ENCODE data around the gene CITED4.

Gene CITED4

DNA sequence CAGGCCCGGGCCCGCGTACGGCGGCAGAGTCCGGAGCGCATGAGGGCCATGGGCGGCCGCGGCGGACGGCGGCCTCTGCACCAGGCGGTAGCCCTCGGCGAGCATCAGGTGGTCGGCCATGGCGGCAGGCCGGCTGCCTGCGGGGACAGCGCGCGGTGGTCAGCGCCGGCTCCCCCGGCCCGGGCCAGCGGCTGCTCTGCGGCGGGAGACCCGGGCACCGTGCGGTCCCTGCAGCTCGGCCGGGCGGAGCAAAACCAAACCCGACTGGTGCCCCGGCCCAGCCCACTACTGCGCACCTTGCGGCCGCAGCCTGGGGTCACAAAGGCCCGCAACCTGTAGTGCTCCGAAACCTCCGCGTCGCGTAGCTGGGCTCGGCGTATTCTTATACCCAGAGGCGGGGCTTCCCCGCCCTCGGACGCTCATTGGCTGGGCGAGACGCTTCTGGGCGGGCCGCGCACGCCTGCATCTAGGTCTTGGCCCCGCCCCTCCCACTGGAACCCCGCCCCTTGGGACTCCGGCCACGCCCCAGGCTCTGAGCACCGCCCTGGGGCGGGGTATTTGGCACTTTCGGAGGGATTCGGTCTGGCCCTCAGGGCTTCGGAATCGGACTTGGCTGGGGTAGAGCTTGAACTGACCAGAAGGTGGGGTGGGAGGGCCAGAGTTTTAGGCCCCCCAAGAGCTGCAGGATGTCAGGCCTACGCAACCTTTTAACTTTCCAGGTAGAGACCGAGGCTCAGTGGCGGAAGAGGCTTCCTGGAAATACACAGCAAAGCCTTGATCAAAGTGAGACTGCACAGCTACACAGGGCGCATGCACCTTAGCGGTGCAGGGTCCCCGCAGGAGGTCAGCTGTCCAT lies at the start of gene CITED4:
TSS of gene CITED4 (minus strand) at position 356 of the 856 bp plus-strand sequence. CDS start at position 120, 236 bp downstream.
- DNase-seq (ENCODE audit: low read depth): peak; percentile 98
- no peaks in the 10 kb centered on the region for H3K27me3 ChIP-seq (replicated peaks; ENCODE audit: control insufficient read depth, insufficient read depth, low read length)
- no peaks in the 10 kb centered on the region for H3K36me3 ChIP-seq (ENCODE audit: control insufficient read depth, insufficient read depth, low read length, severe bottlenecking)
- no peaks in the 10 kb centered on the region for H3K9me3 ChIP-seq (ENCODE audit: control insufficient read depth, low read length)
- peak within 1 kb of the TSS; percentile 79 for H3K4me3 ChIP-seq (ENCODE audit: low read length)
- H3K4me1 ChIP-seq (ENCODE audit: control insufficient read depth, insufficient read depth, low read length): peaks cover 9% of the 10 kb centered on the region
- H3K9ac ChIP-seq (ENCODE audit: low read length): peak within 1 kb of the TSS; percentile 76

- no peaks in the 10 kb centered on the region for H3K9me3 ChIP-seq (ENCODE audit: control insufficient read depth, low read length)
- H3K9ac ChIP-seq (ENCODE audit: low read length): no peak overlapping the region
- no peaks in the 10 kb centered on the region for H3K36me3 ChIP-seq (ENCODE audit: control insufficient read depth, insufficient read depth, low read length, severe bottlenecking)
- no peaks in the 10 kb centered on the region for H3K4me1 ChIP-seq (ENCODE audit: control insufficient read depth, insufficient read depth, low read length)
- no peaks in the 10 kb centered on the region for H3K27me3 ChIP-seq (replicated peaks; ENCODE audit: control insufficient read depth, insufficient read depth, low read length)
- DNase-seq (ENCODE audit: low read depth): no peak
- H3K4me3 ChIP-seq (ENCODE audit: low read length): no peak overlapping the region
Measured at GRCh38 chr1:40911105-40911504, 48.9 kb upstream of the CITED4 start.

GRCh38 chr1:40909281-40909680 lies 47.1 kb upstream of the CITED4 start:
- H3K9ac ChIP-seq (ENCODE audit: low read length): no peak overlapping the region
- no peak for DNase-seq (ENCODE audit: low read depth)
- H3K4me3 ChIP-seq (ENCODE audit: low read length): no peak overlapping the region
- H3K9me3 ChIP-seq (ENCODE audit: control insufficient read depth, low read length): no peaks in the 10 kb centered on the region
- no peaks in the 10 kb centered on the region for H3K27me3 ChIP-seq (replicated peaks; ENCODE audit: control insufficient read depth, insufficient read depth, low read length)
- H3K36me3 ChIP-seq (ENCODE audit: control insufficient read depth, insufficient read depth, low read length, severe bottlenecking): no peaks in the 10 kb centered on the region
- no peaks in the 10 kb centered on the region for H3K4me1 ChIP-seq (ENCODE audit: control insufficient read depth, insufficient read depth, low read length)

- Histone ChIP-seq H3K36me3 (ENCODE audit: control insufficient read depth, insufficient read depth, low read length, severe bottlenecking) (no peaks in the 10 kb centered on the region), H3K9ac (ENCODE audit: low read length) (no peak overlapping the region), H3K9me3 (ENCODE audit: control insufficient read depth, low read length) (no peaks in the 10 kb centered on the region), H3K4me3 (ENCODE audit: low read length) (no peak overlapping the region), H3K4me1 (ENCODE audit: control insufficient read depth, insufficient read depth, low read length) (no peaks in the 10 kb centered on the region), H3K27me3 (replicated peaks; ENCODE audit: control insufficient read depth, insufficient read depth, low read length) (no peaks in the 10 kb centered on the region)
- DNase-seq (ENCODE audit: low read depth): no peak
Measured at GRCh38 chr1:40908350-40908749, 46.2 kb upstream of the CITED4 start.

- DNase-seq (ENCODE audit: low read depth): no peak
- no peaks in the 10 kb centered on the region for H3K9me3 ChIP-seq (ENCODE audit: control insufficient read depth, low read length)
- H3K4me3 ChIP-seq (ENCODE audit: low read length): no peak overlapping the region
- no peak overlapping the region for H3K9ac ChIP-seq (ENCODE audit: low read length)
- no peaks in the 10 kb centered on the region for H3K36me3 ChIP-seq (ENCODE audit: control insufficient read depth, insufficient read depth, low read length, severe bottlenecking)
- H3K4me1 ChIP-seq (ENCODE audit: control insufficient read depth, insufficient read depth, low read length): peaks cover 2% of the 10 kb centered on the region
- H3K27me3 ChIP-seq (replicated peaks; ENCODE audit: control insufficient read depth, insufficient read depth, low read length): no peaks in the 10 kb centered on the region
Measured at GRCh38 chr1:40907899-40908298, 45.7 kb upstream of the CITED4 start.

GRCh38 chr1:40906781-40907400 lies 44.7 kb upstream of the CITED4 start:
- no peak for DNase-seq (ENCODE audit: low read depth)
- Histone ChIP-seq H3K36me3 (ENCODE audit: control insufficient read depth, insufficient read depth, low read length, severe bottlenecking) (no peaks in the 10 kb centered on the region), H3K27me3 (replicated peaks; ENCODE audit: control insufficient read depth, insufficient read depth, low read length) (no peaks in the 10 kb centered on the region), H3K9ac (ENCODE audit: low read length) (no peak overlapping the region), H3K4me3 (ENCODE audit: low read length) (no peak overlapping the region), H3K9me3 (ENCODE audit: control insufficient read depth, low read length) (no peaks in the 10 kb centered on the region), H3K4me1 (ENCODE audit: control insufficient read depth, insufficient read depth, low read length) (peaks cover 12% of the 10 kb centered on the region)

DNA sequence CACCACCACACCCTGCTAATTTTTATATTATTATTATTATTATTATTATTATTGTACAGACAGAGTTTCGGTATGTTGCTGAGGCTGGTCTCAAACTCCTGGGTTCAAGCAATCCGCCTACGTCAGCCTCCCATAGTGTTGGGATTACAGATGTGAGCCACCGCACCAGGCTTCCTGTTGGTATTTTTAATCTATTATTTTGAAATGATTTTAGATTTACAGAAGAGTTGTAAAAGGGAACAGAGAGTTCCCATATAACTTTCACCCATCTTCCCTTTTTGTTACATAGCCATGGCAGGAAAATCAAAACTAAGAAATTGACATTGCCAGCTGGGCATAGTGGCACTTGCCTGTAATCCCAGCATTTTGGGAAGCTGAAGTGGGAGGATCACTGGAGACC lies 42.9 kb upstream of the CITED4 start:
- H3K4me3 ChIP-seq (ENCODE audit: low read length): no peak overlapping the region
- no peak overlapping the region for H3K9ac ChIP-seq (ENCODE audit: low read length)
- no peaks in the 10 kb centered on the region for H3K36me3 ChIP-seq (ENCODE audit: control insufficient read depth, insufficient read depth, low read length, severe bottlenecking)
- no peaks in the 10 kb centered on the region for H3K27me3 ChIP-seq (replicated peaks; ENCODE audit: control insufficient read depth, insufficient read depth, low read length)
- DNase-seq (ENCODE audit: low read depth): no peak
- no peaks in the 10 kb centered on the region for H3K9me3 ChIP-seq (ENCODE audit: control insufficient read depth, low read length)
- peaks cover 19% of the 10 kb centered on the region for H3K4me1 ChIP-seq (ENCODE audit: control insufficient read depth, insufficient read depth, low read length)

- Histone ChIP-seq H3K4me1 (ENCODE audit: control insufficient read depth, insufficient read depth, low read length) (peaks cover 19% of the 10 kb centered on the region), H3K9ac (ENCODE audit: low read length) (peak overlapping the region; percentile 59), H3K36me3 (ENCODE audit: control insufficient read depth, insufficient read depth, low read length, severe bottlenecking) (no peaks in the 10 kb centered on the region), H3K27me3 (replicated peaks; ENCODE audit: control insufficient read depth, insufficient read depth, low read length) (no peaks in the 10 kb centered on the region), H3K9me3 (ENCODE audit: control insufficient read depth, low read length) (no peaks in the 10 kb centered on the region), H3K4me3 (ENCODE audit: low read length) (no peak overlapping the region)
- DNase-seq (ENCODE audit: low read depth): no peak
Measured at GRCh38 chr1:40903106-40903505, 40.9 kb upstream of the CITED4 start.

DNA sequence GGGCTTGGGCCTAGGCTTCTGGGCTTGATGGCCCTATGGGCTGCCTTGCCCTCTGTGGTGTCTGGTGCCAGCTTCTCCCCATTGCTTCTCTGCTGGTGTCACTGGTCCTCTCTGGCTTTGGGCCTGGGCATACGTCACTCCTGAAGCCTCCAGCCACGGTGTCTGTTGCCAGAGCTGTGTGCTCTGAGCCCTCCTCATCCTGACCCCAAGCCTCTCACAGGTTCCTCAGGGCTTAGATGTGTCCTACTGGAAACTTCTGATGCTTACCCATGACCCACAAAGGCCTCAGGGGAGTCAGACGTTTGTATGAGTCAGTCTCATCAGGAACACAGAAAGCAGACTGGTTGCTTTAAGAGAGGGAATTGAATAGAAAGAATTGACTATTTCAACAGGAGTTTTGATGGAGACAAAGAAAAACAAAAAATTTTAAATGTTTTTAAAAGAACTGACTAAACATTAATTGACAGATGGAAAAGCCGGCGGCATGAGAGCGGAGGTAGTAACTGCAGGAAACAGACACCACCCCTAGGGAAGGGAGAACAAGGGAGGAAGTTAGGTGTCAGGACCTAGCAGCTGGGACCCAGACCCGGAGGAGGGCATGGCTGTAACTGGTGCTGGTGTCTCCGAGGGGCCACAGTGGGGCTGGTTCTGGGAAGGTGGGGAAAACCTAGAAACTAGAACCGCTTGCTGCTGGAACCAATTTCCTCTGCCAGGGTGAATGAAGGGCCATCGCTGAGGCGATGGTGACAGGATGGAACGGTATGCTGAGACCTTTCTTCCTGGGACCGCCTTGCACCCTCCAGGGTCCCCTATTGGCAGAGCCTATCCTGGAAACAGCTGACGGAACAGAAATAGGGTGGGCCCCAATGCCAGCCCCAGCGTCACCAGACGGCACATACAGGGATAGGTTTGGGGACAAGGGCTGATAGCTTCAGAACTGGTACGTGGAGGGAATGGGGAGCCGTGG lies 40.0 kb upstream of the CITED4 start:
- peak; percentile 77 for DNase-seq (ENCODE audit: low read depth)

GRCh38 chr1:40899230-40899870 lies 37.2 kb upstream of the CITED4 start:
- Histone ChIP-seq H3K9me3 (ENCODE audit: control insufficient read depth, low read length) (peaks cover 14% of the 10 kb centered on the region), H3K4me1 (ENCODE audit: control insufficient read depth, insufficient read depth, low read length) (peaks cover 19% of the 10 kb centered on the region), H3K9ac (ENCODE audit: low read length) (no peak overlapping the region), H3K4me3 (ENCODE audit: low read length) (no peak overlapping the region), H3K36me3 (ENCODE audit: control insufficient read depth, insufficient read depth, low read length, severe bottlenecking) (no peaks in the 10 kb centered on the region), H3K27me3 (replicated peaks; ENCODE audit: control insufficient read depth, insufficient read depth, low read length) (no peaks in the 10 kb centered on the region)
- no peak for DNase-seq (ENCODE audit: low read depth)

More for the DNA sequence above, 40.0 kb upstream of the CITED4 start:
- Histone ChIP-seq H3K4me1 (ENCODE audit: control insufficient read depth, insufficient read depth, low read length) (peaks cover 19% of the 10 kb centered on the region), H3K4me3 (ENCODE audit: low read length) (peak overlapping the region; percentile 43), H3K9ac (ENCODE audit: low read length) (peak overlapping the region; percentile 59), H3K36me3 (ENCODE audit: control insufficient read depth, insufficient read depth, low read length, severe bottlenecking) (no peaks in the 10 kb centered on the region), H3K9me3 (ENCODE audit: control insufficient read depth, low read length) (no peaks in the 10 kb centered on the region), H3K27me3 (replicated peaks; ENCODE audit: control insufficient read depth, insufficient read depth, low read length) (no peaks in the 10 kb centered on the region)

All from adipocyte (in vitro differentiated cells).